NOMO-1 treated with DMSO at 0.1 percent for 48 hours (cell line): Measurements from ENCODE around the gene FBXO34.

Experiments used
- DNase-seq: peaks from one replicate; lab custom pipeline; 2025; ENCODE audit not compliant: unreplicated experiment; lab: John Stamatoyannopoulos, UW

FBXO34 gene, protein sequence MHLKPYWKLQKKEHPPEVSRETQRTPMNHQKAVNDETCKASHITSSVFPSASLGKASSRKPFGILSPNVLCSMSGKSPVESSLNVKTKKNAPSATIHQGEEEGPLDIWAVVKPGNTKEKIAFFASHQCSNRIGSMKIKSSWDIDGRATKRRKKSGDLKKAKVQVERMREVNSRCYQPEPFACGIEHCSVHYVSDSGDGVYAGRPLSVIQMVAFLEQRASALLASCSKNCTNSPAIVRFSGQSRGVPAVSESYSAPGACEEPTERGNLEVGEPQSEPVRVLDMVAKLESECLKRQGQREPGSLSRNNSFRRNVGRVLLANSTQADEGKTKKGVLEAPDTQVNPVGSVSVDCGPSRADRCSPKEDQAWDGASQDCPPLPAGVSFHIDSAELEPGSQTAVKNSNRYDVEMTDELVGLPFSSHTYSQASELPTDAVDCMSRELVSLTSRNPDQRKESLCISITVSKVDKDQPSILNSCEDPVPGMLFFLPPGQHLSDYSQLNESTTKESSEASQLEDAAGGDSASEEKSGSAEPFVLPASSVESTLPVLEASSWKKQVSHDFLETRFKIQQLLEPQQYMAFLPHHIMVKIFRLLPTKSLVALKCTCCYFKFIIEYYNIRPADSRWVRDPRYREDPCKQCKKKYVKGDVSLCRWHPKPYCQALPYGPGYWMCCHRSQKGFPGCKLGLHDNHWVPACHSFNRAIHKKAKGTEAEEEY

DNA sequence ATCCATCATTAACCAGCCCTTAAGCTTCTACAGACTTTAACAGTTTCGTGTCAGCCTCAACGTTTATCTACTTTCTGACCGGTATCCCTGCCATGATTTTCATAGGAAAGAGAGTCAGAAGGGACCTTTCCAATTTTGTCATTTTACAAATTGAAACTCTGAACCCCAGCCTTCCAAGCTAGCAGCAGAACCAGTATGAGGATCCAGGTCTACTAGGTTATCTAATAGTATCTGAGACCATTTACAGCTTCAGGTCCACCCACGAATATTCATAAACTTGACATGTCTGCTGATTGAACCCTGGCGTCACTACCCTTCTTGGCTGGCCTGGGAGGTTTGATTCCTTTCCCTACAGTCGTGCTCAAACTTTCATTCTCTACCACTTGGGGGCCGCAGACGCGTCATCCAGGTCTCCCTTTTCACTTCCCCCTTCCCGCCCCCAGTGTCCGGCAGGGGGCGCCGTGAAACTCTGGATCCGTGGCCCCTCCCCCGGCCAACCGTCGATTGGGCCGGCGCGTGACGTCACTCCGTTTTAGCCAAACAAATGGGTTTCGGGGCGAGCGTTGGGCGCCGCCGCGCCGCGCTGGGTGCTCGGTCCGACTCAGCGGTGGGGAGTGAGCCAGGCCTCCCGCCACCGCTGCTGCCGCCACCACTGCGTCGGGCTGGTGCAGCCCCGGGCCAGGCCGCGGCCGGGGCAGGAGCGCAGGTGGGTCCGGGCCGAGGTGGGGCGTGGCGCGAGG, at the start of gene FBXO34:
Gene FBXO34 (plus strand): TSS at position 590 of the 740 bp plus-strand sequence. CDS start 78,970 bp downstream, outside the sequence.
- DNase-seq = peak; percentile 95

DNA sequence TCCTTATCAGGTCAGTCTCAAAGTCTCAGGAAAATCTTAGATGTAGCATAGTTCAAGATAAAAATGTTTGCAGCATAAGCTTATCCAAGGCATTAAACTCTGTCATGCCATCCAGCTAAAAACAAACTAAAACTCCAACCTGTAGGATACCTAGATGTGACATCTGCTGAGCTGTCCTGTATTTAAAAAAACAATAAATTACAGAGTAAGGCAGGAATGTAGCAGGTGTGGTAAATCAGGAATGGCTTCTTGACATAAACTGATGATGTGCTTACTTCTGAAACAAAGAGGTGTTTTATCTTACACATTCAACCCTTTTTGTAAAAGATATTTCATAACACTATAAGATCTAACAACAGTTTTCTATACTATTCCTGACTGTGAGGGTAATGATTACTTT, 49.3 kb upstream of the FBXO34 start:
- DNase-seq = no peak

DNA sequence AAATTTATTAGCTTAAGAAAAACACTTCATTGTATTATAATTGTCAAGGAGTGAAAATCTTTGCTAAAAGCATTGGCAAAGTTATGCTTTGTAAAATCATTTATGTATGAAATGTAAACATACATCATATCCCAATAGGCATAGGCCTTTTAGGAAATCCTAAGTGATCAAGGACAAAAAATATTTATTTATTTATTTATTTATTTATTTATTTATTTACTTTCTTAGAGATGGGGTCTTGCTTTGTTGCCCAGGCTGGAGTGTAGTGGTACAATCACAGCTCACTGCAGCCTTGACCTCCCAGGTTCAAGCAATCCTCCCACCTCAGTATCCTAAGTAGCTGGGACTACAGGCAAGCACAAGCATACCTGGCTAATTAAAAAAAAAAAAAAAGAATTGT, 47.9 kb upstream of the FBXO34 start:
- no peak for DNase-seq

DNA sequence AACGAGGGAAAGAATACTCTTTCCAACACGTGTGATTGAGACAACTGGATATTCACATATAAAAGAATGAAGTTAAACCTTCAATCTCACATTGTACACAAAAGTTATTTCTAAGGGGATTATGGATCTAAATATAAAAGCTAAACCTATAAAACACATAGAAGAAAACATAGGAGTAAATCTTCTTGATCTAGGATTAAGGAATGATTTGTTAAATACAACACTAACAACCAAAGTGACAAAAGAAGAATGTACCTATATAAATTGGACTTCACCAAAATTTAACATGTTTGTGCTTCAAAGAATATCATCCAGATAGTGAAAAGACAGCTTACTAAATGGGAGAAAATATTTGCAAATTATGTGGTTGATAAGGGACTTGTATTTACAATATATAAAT, 43.0 kb upstream of the FBXO34 start:
- DNase-seq = no peak

DNA sequence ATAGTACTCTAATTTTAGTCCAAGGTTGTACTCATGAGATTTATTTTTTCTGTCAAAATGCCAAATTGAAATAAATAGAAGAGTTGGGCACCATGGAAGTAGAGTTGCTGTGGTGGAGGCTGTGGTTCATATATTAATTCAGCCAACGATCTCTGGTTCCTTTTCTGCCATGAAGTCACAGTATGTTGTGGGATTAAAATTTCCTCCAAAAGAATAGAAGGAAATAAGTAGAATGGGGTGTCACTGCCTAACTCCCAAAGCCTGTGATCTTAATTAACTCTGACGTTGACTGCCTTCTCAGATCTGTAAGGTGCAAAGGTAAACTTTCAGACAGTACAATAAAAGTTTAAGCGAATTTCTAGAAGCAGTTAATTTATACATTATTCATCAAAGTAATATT, 37.6 kb upstream of the FBXO34 start:
- no peak for DNase-seq

DNA sequence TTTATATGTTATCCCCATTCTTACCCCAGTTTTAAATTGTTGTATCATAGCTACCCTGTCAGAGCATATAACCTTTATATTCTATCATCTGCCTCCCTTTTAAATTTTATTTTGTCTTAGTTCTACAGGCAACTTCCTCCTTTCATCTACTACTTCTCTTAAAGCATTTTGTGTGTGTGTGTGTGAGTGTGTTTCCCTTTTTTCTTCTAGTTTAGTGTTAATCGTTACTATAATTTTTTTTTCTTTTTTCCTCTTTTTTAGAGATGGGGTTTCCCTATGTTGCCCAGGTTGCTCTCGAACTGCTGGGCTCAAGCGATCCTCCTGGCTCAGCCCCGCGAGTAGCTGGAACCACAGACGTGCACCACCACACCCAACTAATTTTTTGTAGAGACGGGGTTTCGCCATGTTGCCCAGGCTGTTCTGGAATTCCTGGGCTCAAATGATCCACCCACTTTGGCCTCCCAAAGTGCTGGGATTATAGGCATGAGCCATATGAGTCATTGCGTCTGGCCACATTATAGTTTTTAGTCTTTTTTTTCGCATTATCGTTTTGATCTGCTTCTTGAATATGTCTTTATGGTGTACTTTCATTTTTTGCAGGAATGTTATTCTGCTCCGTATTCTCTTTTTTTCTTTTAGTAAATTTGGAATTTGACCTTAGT, 33.1 kb upstream of the FBXO34 start:
- peak; percentile 81 for DNase-seq

DNA sequence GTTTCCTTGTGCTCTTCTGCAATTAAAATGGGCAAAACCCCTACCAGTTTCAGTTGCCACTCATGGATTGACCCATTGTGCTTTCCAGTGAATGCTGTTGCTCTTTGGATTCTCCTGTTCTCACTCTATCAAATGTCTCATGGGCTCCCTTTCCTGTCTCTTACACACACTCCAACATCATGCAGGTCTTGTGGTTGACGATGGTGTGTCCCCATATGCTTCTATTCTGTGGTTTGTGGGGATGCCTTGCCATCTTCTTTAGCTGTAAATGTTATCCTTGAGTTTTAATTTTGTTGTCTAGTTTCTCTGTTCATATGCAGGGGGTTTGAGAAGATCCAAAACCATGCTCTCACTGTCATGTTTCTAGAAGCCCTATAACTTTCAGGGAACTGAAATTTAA, 31.9 kb upstream of the FBXO34 start:
- no peak for DNase-seq

DNA sequence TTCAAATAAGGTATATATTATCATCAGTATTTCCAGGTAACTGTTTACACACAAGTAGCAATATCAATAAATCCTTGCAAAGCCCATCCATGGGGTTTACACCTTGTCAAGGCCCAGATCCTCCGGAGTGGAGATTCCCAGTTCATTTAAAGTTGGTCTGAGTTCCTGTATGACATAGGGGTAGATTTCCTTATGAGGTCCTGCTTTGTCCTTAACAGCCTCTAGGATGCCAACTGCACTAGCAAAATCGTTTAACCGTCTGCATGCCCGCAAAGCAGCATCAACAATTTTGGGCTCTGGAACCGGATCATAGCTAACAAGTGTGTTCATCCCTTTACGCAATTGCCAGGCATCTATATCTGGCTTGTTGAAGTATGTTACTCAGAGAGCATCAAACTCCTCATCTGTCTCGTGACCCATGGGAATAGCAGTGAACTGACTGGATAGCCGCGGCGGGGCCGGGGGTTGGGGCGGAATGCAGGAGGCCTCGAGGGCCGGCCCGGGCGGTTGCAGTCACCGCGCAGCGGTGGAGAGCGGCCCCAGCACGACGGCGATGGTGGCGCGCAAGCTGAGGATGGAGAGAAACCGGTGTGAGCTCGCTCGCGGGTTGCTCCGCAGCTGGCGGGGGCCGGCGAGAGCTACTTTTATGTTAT, 30.6 kb upstream of the FBXO34 start:
- no peak for DNase-seq

DNA sequence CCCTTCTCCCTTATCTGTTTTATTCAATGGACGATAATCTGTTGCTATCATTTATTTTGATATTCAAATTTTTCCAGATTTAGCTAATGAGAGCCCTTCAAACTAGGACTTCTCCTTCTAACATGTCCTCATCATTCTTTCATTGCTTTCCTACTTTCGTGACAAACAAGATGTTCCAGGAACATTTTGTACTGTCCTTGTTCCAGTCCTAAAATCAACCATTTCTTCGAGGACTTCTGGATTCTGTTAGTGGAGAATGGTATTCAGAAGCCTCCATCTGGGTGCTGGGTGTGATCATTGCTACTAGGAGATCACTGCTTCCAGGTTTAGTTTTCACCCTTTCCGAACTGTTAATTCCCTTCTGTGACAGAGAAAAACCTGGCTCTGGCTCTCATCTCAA, 29.5 kb upstream of the FBXO34 start:
- DNase-seq = no peak

DNA sequence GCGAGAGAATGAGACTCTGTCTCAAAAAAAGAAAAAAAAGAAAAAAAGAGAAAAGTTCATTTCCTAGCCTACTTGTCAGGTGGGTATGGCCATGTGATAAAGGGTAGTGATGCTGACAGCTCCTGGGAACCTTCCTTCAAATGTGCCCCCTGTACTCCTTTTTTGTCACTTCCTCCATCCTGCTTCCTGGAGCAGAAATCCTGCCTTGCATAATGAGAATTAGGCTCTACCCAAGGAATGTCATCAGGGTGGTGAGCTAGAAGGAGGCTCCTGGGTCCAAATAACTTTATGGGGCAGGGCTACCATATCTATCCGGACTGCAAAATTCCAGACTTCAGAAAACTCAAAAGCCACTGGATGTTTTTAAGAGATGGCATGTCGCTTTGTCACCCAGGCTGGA, 27.8 kb upstream of the FBXO34 start:
- DNase-seq = no peak

DNA sequence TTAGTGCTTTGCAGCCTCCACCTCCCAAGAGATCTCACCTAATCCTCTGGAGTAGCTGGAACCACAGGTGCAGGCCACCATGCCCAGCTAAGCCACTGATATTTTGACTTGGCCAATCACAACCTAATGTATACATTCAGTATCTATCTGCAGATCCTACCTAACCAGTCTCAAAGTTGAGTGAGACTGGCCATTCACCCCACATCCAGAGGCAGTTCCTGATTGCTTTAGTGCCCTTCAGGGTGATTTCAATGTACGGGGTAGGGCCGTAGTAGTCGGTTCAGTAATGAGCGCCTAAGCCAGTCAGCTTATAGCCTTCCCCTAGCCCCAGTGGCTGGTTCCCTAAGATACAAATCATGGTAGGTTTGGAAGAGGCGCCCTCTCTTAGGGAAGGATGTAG, 27.4 kb upstream of the FBXO34 start:
- no peak for DNase-seq

DNA sequence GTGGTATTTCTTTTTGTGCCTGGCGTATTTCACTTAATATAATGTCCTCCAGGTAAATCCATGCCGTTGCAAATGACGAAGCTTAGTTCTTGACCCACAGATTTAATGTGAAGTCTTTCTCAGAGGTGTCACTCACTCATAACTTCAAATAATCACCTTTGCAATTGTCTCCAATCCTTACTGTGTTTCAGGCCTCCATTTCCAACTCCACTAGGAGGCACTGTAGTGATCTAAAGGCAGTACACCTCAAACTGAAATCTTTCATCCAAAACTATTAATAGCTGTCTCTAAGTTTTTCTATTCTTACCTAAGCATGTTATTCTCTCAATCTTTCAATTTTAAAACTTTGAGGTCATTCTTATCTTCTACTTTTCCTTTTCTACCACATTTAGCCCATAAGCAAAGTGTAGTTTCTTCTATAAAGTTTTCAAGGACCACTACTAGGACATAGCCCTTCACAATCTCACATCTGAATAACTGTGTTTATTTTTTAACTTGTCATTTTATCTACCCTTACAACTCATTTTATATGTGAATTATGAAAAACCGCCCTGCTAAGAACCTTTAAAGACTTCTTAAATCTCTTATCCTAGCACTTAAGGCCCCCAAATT, 25.5 kb upstream of the FBXO34 start:
- peak; percentile 27 for DNase-seq

DNA sequence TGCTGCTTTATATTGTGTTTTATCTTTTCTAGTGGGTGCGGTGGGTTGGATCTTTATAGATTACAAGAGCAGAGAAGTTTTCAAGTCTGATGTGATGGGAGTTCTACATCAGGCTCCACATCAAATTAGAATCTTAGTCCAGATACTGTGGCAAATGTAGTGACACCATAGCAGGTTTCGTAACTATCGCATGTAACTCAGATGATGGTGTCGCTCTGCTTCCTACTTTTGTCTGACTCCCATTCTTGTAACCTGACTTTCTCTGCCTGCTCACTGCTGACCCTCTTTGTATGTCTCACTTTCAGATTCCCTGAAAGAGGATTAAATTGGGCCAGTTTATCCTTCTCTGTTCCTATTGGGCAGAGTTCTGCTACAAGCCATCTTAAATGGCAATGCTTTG, 22.8 kb upstream of the FBXO34 start:
- peak; percentile 10 for DNase-seq

DNA sequence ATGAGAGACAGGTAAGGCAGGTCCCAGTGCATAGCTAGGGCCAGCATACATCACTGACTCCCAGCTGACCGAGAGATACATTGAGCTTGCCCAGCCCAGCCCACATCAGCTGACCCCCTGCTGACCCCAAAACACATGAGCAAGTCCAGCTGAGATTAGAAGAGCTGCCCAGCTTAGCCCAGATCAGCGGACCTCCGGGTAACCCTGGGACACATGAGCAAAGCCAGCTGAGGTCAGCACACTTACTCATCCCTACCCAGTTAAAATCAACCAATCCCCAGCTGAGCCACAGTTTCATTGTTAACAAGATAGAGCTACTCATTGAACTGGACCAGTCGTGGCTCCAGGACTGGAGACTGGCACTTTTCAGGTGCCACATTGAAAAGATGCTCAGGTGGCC, 21.8 kb upstream of the FBXO34 start:
- DNase-seq = no peak

DNA sequence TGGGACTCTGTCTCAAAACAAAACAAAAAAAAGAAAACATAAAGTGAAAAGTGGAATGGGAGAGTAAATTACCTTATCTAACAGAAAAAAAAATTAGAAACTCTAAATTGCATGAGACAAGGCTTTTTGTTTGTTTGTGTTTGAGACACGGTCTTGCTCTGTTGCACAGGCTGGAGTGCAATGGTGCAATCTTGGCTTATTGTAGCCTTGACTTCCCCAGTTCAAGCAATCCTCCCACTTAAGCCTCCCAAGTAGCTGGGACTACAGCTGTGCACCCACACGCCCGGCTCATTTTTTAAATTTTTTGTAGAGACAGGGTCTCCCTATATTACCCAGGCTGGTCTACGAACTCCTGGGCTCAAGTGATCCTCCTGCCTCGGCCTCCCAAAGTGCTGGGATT, 17.9 kb upstream of the FBXO34 start:
- no peak for DNase-seq

DNA sequence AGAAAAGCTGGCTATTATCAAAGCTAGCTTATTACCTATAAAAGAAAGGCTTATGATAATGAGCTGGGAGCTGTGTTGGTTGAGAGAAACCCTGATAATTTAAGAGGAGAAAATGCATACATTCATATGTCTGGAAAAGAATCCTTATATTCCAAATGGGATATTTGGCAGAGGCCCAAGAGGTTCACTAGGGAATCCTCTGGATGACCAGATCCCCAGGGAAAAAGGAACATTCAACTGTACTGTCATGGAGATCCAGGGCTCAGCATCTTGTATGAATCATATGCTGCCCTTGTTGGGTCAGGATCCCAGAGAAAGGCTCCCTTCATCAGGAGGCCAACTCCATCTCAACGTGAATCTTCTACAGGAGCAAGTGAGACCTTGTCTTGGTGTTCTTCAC, 16.6 kb upstream of the FBXO34 start:
- DNase-seq = no peak

DNA sequence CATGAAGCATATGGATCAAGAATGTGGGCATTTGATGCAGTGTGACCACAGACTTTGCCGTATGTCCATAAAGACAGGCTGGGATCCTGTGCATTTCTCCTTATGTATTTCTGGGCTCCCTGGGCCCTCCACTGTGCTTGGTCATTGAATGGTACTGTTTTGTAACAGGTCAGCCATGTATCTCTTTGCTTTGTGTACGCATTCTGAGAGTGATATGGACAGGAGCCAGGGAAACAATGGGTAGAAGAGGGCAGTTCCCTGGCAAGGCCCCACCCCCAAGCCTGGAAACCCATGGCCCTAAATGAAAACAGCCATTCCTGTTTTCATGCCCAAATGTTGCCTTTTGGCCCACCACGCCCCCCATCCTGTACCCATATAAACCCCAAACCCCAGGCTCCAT, 15.2 kb upstream of the FBXO34 start:
- no peak for DNase-seq

DNA sequence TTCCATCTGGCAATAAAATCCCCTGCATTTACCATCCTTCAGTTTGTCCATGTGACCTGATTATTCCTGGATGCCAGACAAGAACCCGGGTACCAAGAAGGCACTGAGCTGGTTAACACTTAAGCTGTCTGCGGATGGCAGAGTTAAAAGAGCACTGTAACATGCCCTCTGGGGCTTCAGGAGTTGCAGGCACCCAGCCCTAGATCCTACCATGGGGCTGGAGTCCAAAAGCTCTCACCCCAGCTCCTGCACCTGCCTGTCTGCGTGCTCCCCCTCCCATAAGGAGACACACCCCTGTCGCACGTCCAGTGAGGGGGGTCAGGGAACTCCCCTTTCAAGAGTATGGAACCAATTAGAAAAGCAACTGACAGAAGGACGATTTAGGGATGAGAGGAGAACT, 14.6 kb upstream of the FBXO34 start:
- no peak for DNase-seq

DNA sequence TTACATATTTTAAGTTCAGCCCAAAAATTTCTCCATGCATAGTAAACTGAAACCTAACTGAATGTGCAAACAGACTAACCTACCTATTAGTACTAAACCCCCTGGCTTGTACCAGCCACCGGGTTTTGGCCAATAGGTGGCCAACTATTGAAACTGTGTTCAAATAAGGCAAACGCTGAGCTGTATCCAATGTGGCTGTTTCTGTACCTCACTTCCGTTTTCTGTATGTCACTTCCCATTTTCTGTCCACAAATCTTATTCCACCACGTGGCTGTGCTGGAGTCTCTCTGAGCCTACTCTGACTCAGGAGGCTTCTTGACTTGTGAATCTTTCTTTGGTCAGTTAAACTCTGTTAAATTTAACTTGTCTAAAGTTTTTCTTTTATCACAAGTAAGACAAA, 6.0 kb upstream of the FBXO34 start:
- DNase-seq = peak; percentile 83

DNA sequence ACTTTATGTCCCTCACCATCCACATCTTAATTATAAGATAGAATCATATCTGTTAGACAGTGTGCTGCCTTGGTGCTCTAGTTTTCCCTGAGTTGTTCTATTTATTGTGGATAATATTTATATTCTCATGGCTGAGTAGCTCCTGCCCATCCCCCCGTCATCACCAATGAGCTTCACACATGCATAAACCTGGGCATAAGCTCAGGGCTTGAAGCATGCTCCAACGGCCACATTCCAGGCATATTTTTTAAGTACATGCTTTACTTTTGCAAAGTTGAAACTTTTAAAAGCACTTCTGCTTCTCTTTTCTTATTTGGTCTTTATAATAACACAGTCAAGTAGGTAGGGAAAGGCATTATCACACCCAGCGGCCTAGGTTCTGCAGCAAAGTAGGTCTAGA, 3.4 kb upstream of the FBXO34 start:
- no peak for DNase-seq
